Ovary (tissue), 9 donors: ENCODE measurements around the gene KCTD3. TPM values are rescaled to one million over a fixed set of nuclear protein-coding genes. Genes with fewer than 3 reads are reported as not detected.

Experiments
- DNase-seq, 5 donors: peaks; one replicate each; pipeline ENCODE4 v3.0.0-alpha.2; 2019 to 2020
- H3K27ac ChIP-seq, 2 donors: fragments of 200-600 bp; one replicate each; pipeline versions ENCODE4 v1.5.1 to v1.8.0; 2019 to 2022
- H3K27me3 ChIP-seq: fragments of 200-600 bp; one replicate; pipeline ENCODE4 v1.8.0; 2022
- H3K36me3 ChIP-seq: fragments of 200-600 bp; sonication (generic); one replicate; pipeline ENCODE4 v1.5.1; 2019
- H3K4me1 ChIP-seq: one replicate; pipeline ENCODE4 v1.8.1; 2013; ENCODE audit warnings: mild to moderate bottlenecking, moderate library complexity; ENCODE audit not compliant: insufficient read depth
- H3K4me3 ChIP-seq: fragments of 200-600 bp; sonication (generic); one replicate; pipeline ENCODE4 v1.5.1; 2017
- H3K9me3 ChIP-seq, 2 donors: fragments of 200-600 bp in 1 of 2; sonication (generic) in 1 of 2; one replicate each; pipeline versions ENCODE4 v1.5.1 to v1.8.1; 2013 to 2019; ENCODE audit warnings: mild to moderate bottlenecking in 1 of 2, moderate library complexity in 1 of 2
- EP300 ChIP-seq: sonication (generic); formaldehyde crosslinking; IDR thresholded peaks from one replicate; pipeline ENCODE4 v1.6.1; 2017; ENCODE audit warnings: antibody characterized with exemption
- POLR2A ChIP-seq: fragments of 450-650 bp; IDR thresholded peaks from one replicate; pipeline ENCODE4 v1.6.1; 2017; ENCODE audit warnings: antibody characterized with exemption, mild to moderate bottlenecking, moderate library complexity
- WGBS, 3 donors: extraction: QIAGEN DNeasy Blood & Tissue Kit in 1 of 3; methylation state at CpG; one replicate each; pipeline versions ENCODE4 v1.1.5 to v1.1.7; 2013 to 2017; 5-methylcytosine and 5-hydroxymethylcytosine counted together
- intact Hi-C, 4 donors: fragments of 100-400 bp; cut with DNase I; formaldehyde crosslinking; loops; one replicate each; pipeline versions ENCODE4 v1.11.0 to v1.15.1; 2022 to 2023
- polyA plus RNA-seq, 2 donors: library from polyadenylated mRNA; stranded (reverse); fragments of 200-250 nt in 1 of 2; fragments of 350-450 nt in 1 of 2; fragmentation: Illumina TruSeq in 1 of 2; extraction: RNeasy Lipid Tissue Mini Kit (QIAGEN cat#74804) in 1 of 2; gene quantifications; one replicate each; pipeline ENCODE4 v1.2.3, GENCODE V29; 2013 to 2014
- total RNA-seq, 7 donors: library from RNA; depleted of rRNA in 2 of 7; stranded (reverse); fragments of >200 nt in 2 of 7; fragmentation: NEBNext Ultra II Directional in 3 of 7; extraction: Animal tissue kit (Norgen Biotek cat#: 25700) in 3 of 7; gene quantifications; one replicate each; pipeline versions ENCODE4 v1.1.0 to v1.2.4, GENCODE V29; 2016 to 2023
- TF ChIP-seq, protein P1 (sequence below), 3 donors: fragments of 450-650 bp in 2 of 3; fragments of 200-600 bp in 1 of 3; IDR thresholded peaks; one replicate each; pipeline versions ENCODE4 v1.5.1 to v1.8.0; 2016 to 2022; ENCODE audit warnings: antibody characterized with exemption in 3 of 3, mild to moderate bottlenecking in 1 of 3
- donor health status: DM: no; HTN: no; CAD: no; lungs with moderate emphysema.
- donor health status: DM: no; HTN: no; CAD: no.
- donor health status: Bipolar disorder and iron deficiency.
- donor health status: DM: yes; HTN: yes; CAD: no.
- donor health status: DM: no; HTN: no; CAD: no.
- donor health status: DM: yes; HTN: yes; CAD: no.

KCTD3 gene
- total and polyA plus RNA-seq, 9 donors = 23.8 to 39.1 (median 28.9) TPM

- Histone ChIP-seq H3K9me3 (no peaks in the 10 kb centered on the region), H3K4me1 (no peaks in the 10 kb centered on the region), H3K4me3 (no peak overlapping the region), H3K27ac (no peak overlapping the region), H3K27me3 (no peaks in the 10 kb centered on the region), H3K36me3 (no peaks in the 10 kb centered on the region)
- no peak for DNase-seq
- intact Hi-C loops = loop anchor here in 1 of 4 donors (10.0 kb wide), 1 partner anchor 864 kb away; no protein-coding TSS in a partner anchor
- 75 to 79% (median 75%) methylated on average over 4 of the region's 4 CpGs for WGBS, 3 donors
- TF ChIP-seq, protein P1, sequence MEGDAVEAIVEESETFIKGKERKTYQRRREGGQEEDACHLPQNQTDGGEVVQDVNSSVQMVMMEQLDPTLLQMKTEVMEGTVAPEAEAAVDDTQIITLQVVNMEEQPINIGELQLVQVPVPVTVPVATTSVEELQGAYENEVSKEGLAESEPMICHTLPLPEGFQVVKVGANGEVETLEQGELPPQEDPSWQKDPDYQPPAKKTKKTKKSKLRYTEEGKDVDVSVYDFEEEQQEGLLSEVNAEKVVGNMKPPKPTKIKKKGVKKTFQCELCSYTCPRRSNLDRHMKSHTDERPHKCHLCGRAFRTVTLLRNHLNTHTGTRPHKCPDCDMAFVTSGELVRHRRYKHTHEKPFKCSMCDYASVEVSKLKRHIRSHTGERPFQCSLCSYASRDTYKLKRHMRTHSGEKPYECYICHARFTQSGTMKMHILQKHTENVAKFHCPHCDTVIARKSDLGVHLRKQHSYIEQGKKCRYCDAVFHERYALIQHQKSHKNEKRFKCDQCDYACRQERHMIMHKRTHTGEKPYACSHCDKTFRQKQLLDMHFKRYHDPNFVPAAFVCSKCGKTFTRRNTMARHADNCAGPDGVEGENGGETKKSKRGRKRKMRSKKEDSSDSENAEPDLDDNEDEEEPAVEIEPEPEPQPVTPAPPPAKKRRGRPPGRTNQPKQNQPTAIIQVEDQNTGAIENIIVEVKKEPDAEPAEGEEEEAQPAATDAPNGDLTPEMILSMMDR (IDR thresholded peaks at IDR 0.05) = no peak
- TF ChIP-seq POLR2A = no peak
- TF ChIP-seq EP300 = no peak
Measured at GRCh38 chr1:215529111-215529510, 38.0 kb upstream of the KCTD3 start.

GRCh38 chr1:215529571-215529970 is 37.5 kb upstream of the KCTD3 start:
- 48 to 59% (median 58%) methylated on average over 2 of the region's 2 CpGs for WGBS, 3 donors
- TF ChIP-seq EP300 (no peak), POLR2A (no peak)
- TF ChIP-seq, protein P1 (IDR thresholded peaks at IDR 0.05) = no peak
- Histone ChIP-seq H3K36me3 (no peaks in the 10 kb centered on the region), H3K4me3 (no peak overlapping the region), H3K27ac (no peak overlapping the region), H3K27me3 (no peaks in the 10 kb centered on the region), H3K9me3 (no peaks in the 10 kb centered on the region), H3K4me1 (no peaks in the 10 kb centered on the region)
- no peak for DNase-seq
- intact Hi-C loops = loop anchor here in 1 of 4 donors (10.0 kb wide), 1 partner anchor 865 kb away; no protein-coding TSS in a partner anchor

GRCh38 chr1:215530401-215530984 is 36.6 kb upstream of the KCTD3 start:
- H3K27ac ChIP-seq = no peak overlapping the region
- no peaks in the 10 kb centered on the region for H3K27me3 ChIP-seq
- 85 to 89% (median 85%) methylated on average over 5 of the region's 5 CpGs for WGBS, 3 donors
- no peaks in the 10 kb centered on the region for H3K9me3 ChIP-seq
- DNase-seq = no peak
- H3K4me3 ChIP-seq = no peak overlapping the region
- intact Hi-C loops = no loop called here
- TF ChIP-seq POLR2A = no peak
- TF ChIP-seq EP300 = no peak
- TF ChIP-seq, protein P1 (IDR thresholded peaks at IDR 0.05) = no peak
- no peaks in the 10 kb centered on the region for H3K36me3 ChIP-seq
- no peaks in the 10 kb centered on the region for H3K4me1 ChIP-seq

DNA sequence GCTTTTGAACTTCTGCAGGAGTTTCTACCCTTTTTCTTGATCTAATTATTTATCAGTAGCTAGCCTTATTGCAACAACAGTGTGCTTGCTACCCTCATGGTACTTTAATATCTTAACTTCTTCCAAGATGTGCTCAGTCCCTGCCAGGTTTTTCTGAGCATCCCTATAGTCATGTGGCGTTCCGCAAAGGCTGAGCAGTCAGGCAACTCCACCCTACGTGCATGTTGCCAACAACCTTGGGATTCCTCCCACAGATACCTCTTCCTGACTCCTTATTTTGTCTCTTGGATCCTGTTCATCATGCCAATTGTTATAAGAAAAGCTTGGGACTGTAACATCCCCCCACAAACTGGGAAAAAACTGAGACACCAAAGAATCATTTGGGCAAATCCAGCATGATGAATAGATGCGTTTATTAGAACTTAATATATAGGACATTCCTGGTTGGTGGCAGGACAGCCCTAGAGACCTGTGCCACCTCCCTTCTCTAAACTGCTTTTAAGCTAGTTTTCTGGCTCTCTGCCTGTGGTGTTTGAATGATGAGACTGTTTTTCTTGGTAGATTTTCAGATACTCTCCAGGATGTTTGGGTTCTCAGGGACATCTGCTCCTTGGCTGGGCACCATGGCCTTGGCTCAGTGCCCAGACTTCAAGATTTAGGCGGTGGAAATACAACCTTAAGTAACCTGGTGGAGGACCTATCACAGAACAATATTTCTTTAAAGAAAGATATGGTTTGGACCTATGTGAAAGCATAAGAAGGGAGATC is 27.1 kb upstream of the KCTD3 start:
- no peaks in the 10 kb centered on the region for H3K27me3 ChIP-seq
- no peaks in the 10 kb centered on the region for H3K9me3 ChIP-seq
- intact Hi-C loops = no loop called here
- 2 to 9% (median 4%) methylated on average over 5 of the region's 5 CpGs for WGBS, 3 donors
- no peaks in the 10 kb centered on the region for H3K36me3 ChIP-seq
- H3K27ac ChIP-seq = no peak overlapping the region
- no peak overlapping the region for H3K4me3 ChIP-seq
- H3K4me1 ChIP-seq = no peaks in the 10 kb centered on the region
- no peak for DNase-seq
- TF ChIP-seq, protein P1 (IDR thresholded peaks at IDR 0.05) = no peak
- TF ChIP-seq POLR2A = no peak
- TF ChIP-seq EP300 = no peak
